Fibroblast of peridontal ligament (primary cell): ENCODE measurements around the gene AJM1.

Experiments
- DNase-seq: peaks from one replicate; pipeline ENCODE4 v3.0.0-alpha.2; 2010; ENCODE audit errors: extremely low read depth

The AJM1 gene

GRCh38 chr9:136845465-136846260 lies 3.4 kb downstream of the AJM1 start:
- DNase-seq, result no peak

DNA sequence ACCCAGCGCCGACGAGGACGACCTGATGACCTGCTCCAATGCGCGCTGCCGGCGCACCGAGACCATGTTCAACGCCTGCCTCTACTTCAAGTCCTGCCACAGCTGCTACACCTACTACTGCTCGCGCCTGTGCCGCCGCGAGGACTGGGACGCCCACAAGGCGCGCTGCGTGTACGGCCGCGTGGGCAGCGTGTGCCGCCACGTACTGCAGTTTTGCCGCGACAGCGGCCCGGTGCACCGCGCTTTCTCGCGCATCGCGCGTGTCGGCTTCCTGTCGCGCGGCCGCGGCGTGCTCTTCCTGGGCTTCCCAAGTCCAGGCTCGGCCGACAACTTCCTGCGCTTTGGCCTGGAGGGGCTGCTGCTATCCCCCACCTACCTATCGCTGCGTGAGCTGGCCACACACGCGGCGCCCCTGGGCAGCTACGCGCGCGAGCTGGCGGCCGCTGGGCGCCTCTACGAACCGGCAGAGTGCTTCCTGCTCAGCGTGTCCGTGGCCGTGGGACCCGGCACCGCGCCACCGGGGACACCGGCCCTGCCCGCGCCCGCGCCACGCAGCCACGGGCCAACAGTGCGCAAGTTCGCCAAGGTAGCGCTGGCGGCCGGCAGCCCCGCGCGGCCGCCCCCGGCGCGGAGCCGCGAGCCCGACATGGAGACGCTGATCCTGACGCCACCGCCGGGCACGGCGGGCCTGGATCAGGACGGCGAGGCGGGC lies 4.3 kb downstream of the AJM1 start:
- DNase-seq, result no peak

GRCh38 chr9:136847088-136847825 lies 5.0 kb downstream of the AJM1 start:
- peak; percentile 52 for DNase-seq

DNA sequence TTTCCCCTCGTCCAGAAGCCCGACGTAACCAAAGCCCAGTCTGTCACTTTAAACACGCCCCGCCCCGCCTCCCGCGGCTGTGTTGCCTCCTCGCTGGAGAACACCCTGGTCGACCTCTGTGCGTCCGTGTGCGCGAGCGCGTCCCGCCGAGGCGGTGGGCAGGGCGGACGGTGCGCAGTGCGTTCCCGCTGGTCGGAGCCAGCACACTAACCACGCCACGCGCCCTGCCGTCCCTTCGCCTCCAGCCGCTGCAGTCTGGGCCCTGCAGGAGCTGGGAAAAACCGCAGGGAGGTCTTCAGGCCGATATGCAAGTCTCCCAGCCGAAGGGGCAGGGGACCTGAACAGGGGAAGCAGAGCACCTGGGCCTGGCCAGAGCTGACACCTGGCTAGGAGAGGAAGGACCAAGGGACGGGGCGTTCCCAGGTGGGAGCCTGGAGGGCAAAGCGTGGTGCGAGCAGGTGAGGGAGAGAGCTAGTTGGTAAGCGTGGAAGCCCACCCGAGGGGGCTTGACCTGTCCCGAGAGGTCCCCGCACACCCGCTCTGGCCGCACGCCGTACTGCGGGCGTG lies 5.6 kb downstream of the AJM1 start:
- peak; percentile 72 for DNase-seq

DNA sequence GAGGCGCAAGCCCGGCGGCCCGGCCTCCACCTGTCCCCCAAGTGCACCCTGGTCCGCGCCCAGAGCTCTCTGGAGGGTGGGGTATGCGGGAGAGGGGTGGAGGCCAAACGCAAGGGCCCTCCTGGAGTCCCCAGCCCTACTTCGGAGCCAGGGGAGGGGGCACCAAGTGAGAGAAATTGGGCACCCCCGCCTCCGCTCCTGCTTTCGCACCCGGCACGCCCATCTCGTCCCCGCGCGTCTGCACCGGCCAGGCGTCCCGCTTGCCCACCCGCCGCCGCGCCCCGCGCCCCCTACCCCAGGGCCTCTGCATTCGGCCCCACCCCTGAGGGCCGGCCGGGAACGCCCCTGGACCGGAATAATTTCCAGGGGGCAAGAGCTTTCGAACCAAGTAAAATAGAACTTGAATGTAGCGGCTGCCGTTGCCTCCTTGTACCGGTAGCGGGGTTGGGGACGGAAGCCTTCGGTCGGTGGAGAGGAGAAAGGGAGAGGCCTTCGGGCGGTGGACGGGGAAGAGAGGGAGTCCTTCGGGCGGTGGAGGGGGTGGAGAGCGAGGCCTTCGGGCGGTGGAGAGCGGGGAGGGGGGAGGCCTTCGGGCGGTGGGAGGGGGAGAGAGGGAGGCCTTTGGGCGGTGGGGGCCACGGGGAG lies 6.2 kb downstream of the AJM1 start:
- DNase-seq, result no peak

- peak; percentile 99 for DNase-seq
Observed at GRCh38 chr9:136849038-136849959, 7.0 kb downstream of the AJM1 start, which contains the start of gene PHPT1. TSS of gene PHPT1 (plus strand) at chr9:136849409. CDS start at chr9:136849431, 22 bp downstream.

- no peak for DNase-seq
Observed at GRCh38 chr9:136849960-136850865, 7.9 kb downstream of the AJM1 start.

DNA sequence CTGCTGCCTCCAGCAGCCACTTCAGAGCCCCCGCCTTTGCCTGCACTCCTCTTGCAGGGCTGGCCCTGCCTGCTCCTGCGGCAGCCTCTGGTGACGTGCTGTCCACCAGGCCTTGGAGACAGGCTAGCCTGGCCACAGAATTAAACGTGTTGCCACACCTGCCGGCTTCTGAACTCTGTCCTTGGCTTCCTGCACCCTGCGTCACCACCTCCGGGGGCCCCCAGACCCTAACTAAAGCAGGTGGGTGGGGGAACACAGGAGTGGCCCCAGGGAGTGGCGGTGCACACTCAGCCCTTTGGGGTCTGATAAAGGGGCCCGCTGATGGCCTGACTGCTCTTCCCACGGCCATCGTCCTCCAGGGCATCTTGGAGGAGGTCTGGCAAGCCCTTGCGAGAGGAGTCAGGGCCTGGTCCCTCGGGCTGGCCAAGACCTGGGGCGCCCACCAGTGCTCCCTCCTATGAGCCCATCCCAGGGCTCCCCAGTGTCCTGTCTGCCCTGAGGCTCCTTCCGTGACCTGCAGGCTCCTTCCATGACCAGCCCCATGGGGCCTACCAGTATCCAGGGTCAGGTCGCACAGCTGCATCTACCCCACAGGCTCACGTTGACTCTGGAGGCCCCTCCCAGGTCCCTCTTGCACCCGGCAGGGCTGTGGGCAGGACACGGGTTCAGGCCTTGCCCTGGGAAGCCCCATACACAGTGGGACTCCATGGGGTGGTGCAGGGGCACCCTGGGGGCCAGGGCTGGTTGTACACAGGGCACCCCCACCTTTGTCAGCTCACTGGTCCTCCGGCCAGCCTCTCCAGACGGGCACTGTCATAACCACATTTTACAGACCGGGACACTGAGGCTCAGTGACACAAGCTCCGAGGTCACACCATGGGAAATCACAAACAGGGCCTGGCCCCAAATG lies 8.8 kb downstream of the AJM1 start:
- DNase-seq, result no peak

- DNase-seq, result no peak
Observed at GRCh38 chr9:136851941-136852663, 9.8 kb downstream of the AJM1 start, which contains the start of gene MAMDC4. TSS of gene MAMDC4 (plus strand) at chr9:136852346. CDS start at chr9:136852417, 71 bp downstream.

- no peak for DNase-seq
Observed at GRCh38 chr9:136852664-136853595, 10.7 kb downstream of the AJM1 start.

GRCh38 chr9:136853596-136854112 lies 11.4 kb downstream of the AJM1 start:
- DNase-seq, result no peak

DNA sequence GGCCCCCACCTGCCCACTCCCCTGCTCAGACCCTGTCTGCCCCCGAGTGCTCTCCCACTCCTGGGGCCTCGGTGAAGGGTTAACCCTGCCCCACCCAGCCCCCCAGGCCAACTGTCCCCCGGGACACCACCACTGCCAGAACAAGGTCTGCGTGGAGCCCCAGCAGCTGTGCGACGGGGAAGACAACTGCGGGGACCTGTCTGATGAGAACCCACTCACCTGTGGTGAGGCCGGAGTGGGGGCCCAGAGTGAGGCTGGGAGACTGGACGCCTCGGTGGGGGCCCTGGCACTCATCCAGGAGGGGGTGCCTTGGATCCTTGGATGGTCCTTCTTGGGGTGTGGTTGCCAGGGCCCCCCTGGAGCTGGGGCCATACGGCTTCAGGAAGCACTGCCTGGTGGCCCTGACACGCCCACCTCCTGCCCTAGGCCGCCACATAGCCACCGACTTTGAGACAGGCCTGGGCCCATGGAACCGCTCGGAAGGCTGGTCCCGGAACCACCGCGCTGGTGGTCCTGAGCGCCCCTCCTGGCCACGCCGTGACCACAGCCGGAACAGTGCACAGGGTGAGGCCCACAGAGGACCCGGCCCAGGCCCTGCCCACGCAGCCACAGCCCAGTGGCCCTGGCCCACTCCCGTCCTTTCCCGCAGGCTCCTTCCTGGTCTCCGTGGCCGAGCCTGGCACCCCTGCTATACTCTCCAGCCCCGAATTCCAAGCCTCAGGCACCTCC lies 12.0 kb downstream of the AJM1 start:
- no peak for DNase-seq

GRCh38 chr9:136854842-136855460 lies 12.7 kb downstream of the AJM1 start:
- no peak for DNase-seq

- DNase-seq, result no peak
Observed at GRCh38 chr9:136855461-136856078, 13.3 kb downstream of the AJM1 start.

- DNase-seq, result no peak
Observed at GRCh38 chr9:136856079-136856476, 13.8 kb downstream of the AJM1 start.
